ENCODE data around the gene TAGLN2.

The TAGLN2 gene

GRCh38 chr1:159924791-159925718 is at the start of gene TAGLN2:
TSS of gene TAGLN2 (minus strand) at chr1:159925507. CDS start at chr1:159920509, 4,998 bp downstream.
- peak; percentile 87 for DNase-seq

DNA sequence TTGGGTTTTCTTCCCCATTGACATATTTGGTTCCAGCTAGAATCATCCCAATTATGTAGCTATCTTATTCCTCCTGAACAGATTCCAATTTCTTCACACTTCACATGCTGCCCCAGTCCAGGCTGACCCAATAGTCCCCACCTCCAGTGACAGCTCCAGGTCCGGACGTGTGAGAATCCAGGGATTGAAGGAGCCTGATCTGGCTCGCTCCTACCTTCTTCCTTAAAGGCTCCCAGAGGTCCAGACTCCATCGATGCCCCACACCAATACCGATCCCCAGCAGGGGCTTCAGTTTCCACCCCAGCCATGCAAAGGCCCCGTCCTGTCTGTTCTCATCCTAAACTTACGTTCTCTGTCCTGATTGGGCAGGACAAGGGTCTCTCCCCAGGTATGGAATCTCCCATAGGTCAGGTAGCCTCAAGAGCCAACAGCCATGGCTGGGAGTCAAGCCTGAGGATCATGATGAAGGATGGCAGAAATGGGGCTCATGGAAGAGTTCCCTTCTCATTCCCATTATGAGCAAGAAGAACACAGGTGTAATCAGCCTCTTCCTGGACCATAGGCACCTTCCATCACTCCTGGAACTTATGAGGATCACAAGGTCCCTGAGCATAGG is 49.2 kb upstream of the TAGLN2 start:
- DNase-seq: no peak

DNA sequence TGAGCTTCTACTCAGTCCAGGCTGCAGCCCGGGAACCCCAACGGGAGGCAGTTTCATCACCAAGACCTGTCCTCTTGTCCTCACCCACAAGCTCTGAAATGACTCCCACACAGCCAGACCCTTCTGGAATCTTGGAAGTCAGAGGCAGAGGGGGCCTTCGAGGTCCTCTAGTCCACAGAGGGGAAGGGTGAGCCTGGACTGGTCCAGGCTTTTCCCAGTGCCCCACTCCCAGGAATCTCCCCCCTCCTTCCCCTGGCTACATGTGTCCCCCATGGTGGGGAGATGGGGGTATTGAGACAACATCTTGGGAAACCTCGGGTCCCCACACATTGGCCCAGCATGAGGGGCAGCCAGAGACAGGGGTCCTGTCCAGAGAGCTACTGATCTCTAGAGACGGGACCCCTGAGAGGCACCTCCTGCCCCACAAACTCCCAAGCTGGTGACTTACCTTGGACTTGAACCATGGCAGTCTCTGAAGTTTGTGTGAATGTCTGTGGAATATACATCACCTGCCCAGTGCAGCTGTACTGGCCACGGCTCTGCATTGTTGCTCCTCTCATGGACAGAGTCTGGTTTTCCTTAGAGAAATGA is 48.1 kb upstream of the TAGLN2 start:
- no peak for DNase-seq

DNA sequence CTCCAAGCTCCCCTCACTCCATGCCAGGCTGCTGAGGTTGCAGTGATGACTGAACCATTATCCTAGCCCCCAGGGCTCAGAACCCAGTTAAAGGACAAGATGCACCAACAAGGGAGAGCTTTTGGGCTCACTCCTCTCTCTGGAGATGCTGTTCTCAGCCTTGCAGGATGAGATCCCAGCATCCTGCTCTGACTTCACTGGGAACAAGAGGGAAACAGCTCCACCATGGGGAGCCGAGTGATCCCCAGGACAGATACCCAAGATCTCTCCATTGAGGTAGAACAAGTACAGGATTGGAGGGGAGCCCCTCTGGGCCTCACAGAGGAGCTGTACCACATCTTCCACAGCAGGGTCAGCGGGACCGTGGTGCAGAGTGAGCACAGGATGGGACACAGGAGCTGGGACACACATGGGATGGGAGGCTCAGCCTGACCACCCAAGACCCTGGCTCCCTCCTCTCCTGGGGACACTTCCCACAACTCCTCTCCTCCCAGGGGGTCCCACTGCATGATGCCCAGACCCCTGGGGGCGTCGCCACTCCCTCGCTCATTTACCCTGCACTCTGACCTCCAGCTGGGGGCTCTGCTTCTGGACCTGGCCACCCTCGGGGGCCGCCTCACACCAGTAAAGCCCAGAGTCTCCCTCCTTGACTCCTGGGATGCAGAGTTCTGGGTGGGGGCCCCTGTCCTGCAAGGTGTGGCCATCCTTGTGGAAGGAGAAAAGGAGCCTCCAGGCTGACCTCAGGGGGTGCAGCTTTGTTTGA is 47.3 kb upstream of the TAGLN2 start:
- no peak for DNase-seq

DNA sequence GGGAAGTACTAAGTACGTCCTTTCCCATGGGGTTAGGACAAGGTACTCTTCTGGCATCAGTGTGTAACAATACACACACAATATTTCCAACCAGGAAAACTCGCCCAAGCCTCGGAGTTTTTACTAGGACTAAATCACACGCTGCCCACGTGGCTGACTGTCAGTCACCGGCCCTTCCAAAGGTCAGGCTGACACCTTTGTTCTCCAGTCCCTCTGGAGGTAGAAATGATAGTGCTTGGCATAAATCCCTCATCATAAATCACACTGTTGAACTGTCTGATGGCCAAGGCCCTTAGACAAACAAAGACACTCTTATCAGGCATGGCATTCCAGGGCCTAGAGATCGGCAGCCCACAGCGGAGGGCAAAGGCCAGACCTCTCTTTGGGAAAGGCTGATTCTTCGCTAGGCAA is 45.6 kb upstream of the TAGLN2 start:
- no peak for DNase-seq

DNA sequence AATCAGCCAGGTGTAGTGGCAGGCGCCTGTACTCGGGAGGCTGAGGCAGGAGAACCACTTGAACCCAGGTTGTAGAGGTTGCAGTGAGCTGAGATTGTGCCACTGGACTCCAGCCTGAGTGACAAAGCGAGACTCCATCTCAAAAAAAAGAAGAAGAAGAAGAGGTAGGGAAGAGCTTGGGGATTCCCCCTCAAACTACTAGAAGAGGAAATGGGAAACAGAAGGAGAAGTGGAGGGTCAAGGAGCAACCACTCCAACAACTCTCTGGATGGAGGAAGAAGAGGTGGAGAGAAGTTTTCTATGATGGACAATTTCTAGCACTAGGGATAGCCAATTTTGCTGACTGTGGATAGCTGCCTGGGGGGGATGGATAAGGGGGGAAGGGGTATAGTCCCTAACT is 43.6 kb upstream of the TAGLN2 start:
- no peak for DNase-seq

DNA sequence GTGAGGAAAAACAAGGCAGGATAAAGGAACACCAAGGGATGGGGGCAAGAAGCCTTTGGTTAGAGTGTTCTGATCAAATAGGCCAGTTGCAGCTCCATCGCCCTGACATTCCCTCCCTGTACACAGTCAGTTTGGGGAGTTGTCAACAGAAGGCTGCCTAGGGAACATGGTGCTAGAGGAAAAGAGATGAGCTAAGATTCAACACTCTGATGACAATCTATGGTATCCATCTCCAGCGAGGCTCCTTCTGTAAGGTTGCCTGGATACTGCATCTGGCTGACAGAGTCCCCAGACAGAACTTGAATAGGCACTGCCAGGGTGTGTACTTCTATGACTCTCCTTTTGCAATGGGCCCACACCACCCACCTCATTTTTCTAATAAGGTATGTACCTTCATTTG is 40.0 kb upstream of the TAGLN2 start:
- peak; percentile 55 for DNase-seq

GRCh38 chr1:159964144-159964543 is 38.8 kb upstream of the TAGLN2 start:
- peak; percentile 85 for DNase-seq

DNA sequence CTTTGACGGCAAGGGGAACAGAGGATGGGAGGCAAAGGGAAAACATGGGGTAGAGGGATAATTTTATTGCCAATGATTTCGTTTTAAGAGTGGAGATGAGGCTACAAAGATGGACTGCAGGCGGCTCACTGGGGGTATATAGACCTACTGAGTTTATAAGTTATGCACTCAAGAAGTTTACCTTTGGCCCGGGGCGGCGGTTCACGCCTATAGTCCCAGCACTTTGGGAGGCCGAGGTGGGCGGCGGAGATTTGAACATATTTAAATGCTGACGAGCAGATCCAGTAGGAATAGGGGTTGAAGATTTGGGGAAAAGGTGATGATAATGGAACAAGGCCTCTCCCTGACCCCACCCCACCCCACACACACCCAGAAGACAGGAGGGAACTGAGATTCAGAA is 36.9 kb upstream of the TAGLN2 start:
- DNase-seq: no peak

- DNase-seq: no peak
Measured at GRCh38 chr1:159961636-159962035, 36.3 kb upstream of the TAGLN2 start.

- no peak for DNase-seq
Measured at GRCh38 chr1:159960721-159961381, 35.5 kb upstream of the TAGLN2 start.

DNA sequence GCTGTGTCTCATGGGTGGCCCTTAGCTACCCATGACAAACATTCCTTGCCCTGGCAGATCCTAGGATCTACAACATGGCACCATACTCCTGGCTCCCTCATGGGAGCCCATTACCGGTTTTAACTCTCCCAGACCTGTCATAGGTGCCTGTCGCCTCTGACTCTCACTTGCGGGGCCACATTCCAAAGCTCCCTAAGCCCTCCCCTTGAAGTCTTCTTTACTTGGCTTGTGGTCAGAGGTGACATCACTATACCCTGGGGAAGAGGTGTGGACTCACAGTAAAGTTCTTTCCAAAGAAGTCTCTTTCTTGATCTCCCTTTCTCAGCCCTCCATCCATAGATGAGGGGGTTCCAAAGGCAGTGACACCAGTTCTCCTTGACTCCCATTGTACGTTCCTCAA is 34.1 kb upstream of the TAGLN2 start:
- DNase-seq: no peak

- DNase-seq: peak; percentile 21
Measured at GRCh38 chr1:159958719-159959380, 33.5 kb upstream of the TAGLN2 start.

DNA sequence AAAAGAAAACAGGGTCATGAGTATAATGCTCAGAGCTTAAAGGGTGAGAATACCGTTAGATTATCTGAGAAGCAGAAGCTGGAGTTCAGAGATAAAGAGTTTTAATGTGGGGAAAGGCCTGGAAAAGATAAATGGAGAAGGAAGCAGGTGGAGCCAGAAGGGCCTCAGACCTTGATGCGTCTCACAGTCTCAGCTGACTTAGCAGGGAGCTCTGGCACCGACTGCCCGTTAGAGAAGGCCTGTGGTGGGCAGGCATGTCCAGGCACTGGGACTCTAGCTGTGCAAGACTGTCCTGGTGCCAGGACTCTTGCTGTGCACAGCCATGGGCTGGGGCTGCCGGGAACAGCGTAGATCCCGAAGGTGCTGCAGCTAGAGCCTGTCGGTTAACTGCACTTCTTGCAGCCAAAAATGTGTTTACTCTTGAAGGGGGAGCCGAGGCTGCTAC is 32.5 kb upstream of the TAGLN2 start:
- DNase-seq: peak; percentile 92

- DNase-seq: no peak
Measured at GRCh38 chr1:159955456-159955855, 30.1 kb upstream of the TAGLN2 start.

DNA sequence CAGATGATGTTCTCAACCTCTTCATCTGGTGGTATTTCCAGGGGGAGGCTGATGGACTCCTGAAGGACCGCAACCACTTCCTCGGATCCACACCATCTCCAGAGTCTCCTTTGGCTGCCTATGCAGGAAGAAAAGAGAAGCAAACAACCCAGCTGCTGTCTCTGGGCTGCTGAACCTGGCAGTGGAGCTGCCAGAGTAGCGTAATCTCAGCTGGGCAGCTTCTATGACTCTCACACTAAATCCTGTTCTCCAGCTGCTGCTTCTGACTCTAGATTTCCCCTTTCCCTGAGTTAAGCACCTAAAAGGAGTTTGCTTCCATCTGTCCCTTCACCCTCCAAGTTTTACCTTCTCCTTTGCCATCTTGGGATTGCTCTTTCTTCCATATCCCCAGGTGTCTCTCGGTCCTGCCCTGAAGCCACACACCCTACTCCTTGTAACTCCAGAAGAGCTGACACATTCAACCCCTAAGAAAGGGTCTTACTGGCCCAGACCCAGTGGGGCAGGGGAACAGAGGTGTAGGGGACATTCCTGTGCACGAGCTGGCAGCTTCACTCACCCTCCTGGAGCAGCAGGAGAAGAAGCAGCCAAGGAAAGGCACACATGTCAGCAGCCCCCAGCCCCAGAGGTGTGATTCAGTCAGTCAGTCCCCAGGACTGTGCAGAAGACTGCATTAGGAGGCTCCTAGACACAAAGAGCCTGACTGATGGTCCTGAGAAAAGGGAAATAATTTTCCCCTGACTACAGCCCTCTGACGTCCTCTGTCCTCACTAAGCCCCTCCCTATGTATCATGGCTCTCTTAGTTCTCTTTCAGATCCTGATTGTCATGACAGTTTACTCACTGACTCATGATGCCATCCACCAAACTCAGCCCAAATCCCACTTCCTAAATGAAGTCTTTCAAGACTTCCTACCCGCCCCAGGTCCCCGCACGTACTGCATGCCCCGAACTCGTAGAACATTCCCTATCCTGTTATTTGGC is 28.5 kb upstream of the TAGLN2 start, which contains the start of gene SLAMF9:
SLAMF9 (minus strand) TSS at position 702 of the 980 bp plus-strand sequence; CDS start at position 602, 100 bp downstream.
- DNase-seq: no peak

DNA sequence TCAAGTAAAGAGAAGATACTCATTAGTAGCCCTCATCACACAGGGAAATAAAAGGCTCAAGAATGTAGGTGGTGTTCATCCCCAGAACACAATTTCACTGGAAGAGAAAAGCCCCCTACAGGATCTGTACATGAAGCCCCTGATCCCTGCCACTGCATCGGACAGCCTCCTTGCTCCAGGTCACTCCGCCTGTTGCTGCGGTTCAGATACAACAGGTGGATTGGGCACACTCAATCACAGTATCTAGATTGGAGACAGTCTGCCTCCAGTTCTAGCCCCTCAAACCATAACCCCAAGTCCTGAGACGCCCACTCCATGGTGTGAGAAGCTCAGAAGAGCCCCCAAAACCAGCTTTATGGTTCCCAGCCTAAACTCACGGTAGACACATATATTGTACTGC is 27.6 kb upstream of the TAGLN2 start:
- no peak for DNase-seq

GRCh38 chr1:159951551-159951950 is 26.2 kb upstream of the TAGLN2 start:
- DNase-seq: no peak

GRCh38 chr1:159951016-159951415 is 25.7 kb upstream of the TAGLN2 start:
- no peak for DNase-seq

DNA sequence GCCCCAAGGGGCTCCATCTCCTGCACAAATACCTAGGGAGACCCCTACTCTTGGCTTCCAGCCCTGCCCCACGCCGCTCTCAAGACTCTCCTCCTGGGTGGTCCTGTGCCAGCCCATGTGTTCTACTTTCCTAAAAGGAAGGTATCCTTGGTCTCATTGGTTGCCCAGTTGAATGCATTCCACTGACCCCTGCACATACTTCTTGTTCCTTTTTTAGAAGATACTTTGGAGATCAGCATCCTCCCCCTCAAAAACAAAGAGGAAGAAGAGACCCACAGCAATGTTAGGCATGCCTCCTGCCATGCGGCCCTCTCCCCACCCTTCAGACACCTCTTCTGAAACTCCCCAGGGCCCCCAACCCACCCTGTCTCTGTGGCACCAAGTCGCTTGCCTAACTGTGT is 24.7 kb upstream of the TAGLN2 start:
- no peak for DNase-seq

DNA sequence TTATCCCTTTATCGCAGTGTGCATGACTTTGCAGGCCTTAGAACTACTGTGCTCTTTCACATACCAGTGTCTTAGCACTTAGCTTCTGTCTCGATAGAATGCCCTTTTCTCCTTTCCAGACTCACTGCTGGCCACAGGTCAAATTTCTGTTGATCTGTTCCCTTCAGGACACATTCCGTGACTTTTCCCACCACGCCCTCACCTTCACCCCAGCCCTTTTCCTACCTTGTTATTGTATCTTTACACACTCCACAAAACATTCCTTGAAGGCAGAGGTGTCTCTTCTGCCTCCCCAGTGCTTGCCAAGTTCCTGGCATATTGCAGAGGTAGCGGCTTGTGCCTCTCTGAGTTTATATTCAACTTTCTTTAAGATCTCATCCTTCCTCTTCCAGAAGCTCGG is 23.8 kb upstream of the TAGLN2 start:
- DNase-seq: no peak

Data from DMS79 treated with DMSO at 0.1 percent for 48 hours (cell line).